NT2/D1 (cell line): ENCODE results near the gene SNTA1.
"Not testable (repeated sequence)": the region's sequence is repeated elsewhere in the genome, so short reads cannot be mapped to it uniquely, and the experiment has no call there.

Source experiments
- DNase-seq: peaks from one replicate; pipeline ENCODE4 v3.0.0-alpha.2; 2011; ENCODE audit warnings: low read depth, low spot score
- H3K27me3 ChIP-seq: 2 replicates; pipeline ENCODE4 v1.6.0; 2011; ENCODE audit warnings: mild to moderate bottlenecking; ENCODE audit not compliant: insufficient read length, insufficient read depth
- H3K36me3 ChIP-seq: 2 replicates; pipeline ENCODE4 v1.6.1; 2011; ENCODE audit warnings: mild to moderate bottlenecking, low read length, mixed read lengths; ENCODE audit not compliant: insufficient read depth, insufficient read length
- H3K4me1 ChIP-seq: 2 replicates; pipeline ENCODE4 v1.5.1; 2011; ENCODE audit not compliant: insufficient read depth, insufficient read length
- H3K4me3 ChIP-seq: 2 replicates; pipeline ENCODE4 v1.5.1; 2011; ENCODE audit warnings: low read depth; ENCODE audit not compliant: insufficient read length
- H3K9ac ChIP-seq: 2 replicates; pipeline ENCODE4 v1.6.0; 2011; ENCODE audit warnings: low read depth; ENCODE audit not compliant: insufficient read length
- H3K9me3 ChIP-seq: 2 replicates; pipeline ENCODE4 v1.5.1; 2011; ENCODE audit warnings: mild to moderate bottlenecking, low read length; ENCODE audit not compliant: insufficient read depth
- SUZ12 ChIP-seq: IDR thresholded peaks from 2 replicates; pipeline ENCODE4 v1.6.1; 2011; ENCODE audit not compliant: insufficient read length, insufficient read depth; ENCODE audit errors: extremely low read depth
- YY1 ChIP-seq: IDR thresholded peaks from 2 replicates; pipeline ENCODE4 v1.6.1; 2011; ENCODE audit not compliant: insufficient read length, insufficient read depth
- ZNF274 ChIP-seq: IDR thresholded peaks from 2 replicates; pipeline ENCODE4 v1.6.1; 2011; ENCODE audit warnings: mild to moderate bottlenecking, low read depth, low read length

The SNTA1 gene

GRCh38 chr20:33472868-33473435 lies 29.4 kb upstream of the SNTA1 start:
- H3K27me3 ChIP-seq = no peaks in the 10 kb centered on the region
- H3K9me3 ChIP-seq = no peaks in the 10 kb centered on the region
- H3K36me3 ChIP-seq = no peaks in the 10 kb centered on the region
- TF ChIP-seq SUZ12 = no peak
- no peak for TF ChIP-seq ZNF274
- no peak for TF ChIP-seq YY1
- no peak for DNase-seq
- H3K4me1 ChIP-seq = no peaks in the 10 kb centered on the region
- H3K4me3 ChIP-seq = no peak overlapping the region
- H3K9ac ChIP-seq = no peak overlapping the region

GRCh38 chr20:33470866-33471265 lies 27.3 kb upstream of the SNTA1 start:
- no peak overlapping the region for H3K4me3 ChIP-seq
- DNase-seq = no peak
- no peaks in the 10 kb centered on the region for H3K4me1 ChIP-seq
- H3K9ac ChIP-seq = no peak overlapping the region
- H3K27me3 ChIP-seq = no peaks in the 10 kb centered on the region
- no peak for TF ChIP-seq YY1
- TF ChIP-seq SUZ12 = no peak
- no peak for TF ChIP-seq ZNF274
- no peaks in the 10 kb centered on the region for H3K36me3 ChIP-seq
- H3K9me3 ChIP-seq = no peaks in the 10 kb centered on the region

GRCh38 chr20:33470457-33470856 lies 26.9 kb upstream of the SNTA1 start:
- no peak overlapping the region for H3K9ac ChIP-seq
- no peaks in the 10 kb centered on the region for H3K9me3 ChIP-seq
- no peaks in the 10 kb centered on the region for H3K27me3 ChIP-seq
- no peaks in the 10 kb centered on the region for H3K36me3 ChIP-seq
- TF ChIP-seq YY1 (no peak), SUZ12 (no peak), ZNF274 (no peak)
- DNase-seq = no peak
- no peak overlapping the region for H3K4me3 ChIP-seq
- H3K4me1 ChIP-seq = peaks cover 2% of the 10 kb centered on the region

GRCh38 chr20:33466303-33466646 lies 22.7 kb upstream of the SNTA1 start:
- DNase-seq = no peak
- TF ChIP-seq YY1 (no peak), SUZ12 (no peak), ZNF274 (no peak)
- Histone ChIP-seq H3K9me3 (no peaks in the 10 kb centered on the region), H3K9ac (no peak overlapping the region), H3K4me1 (peaks cover 2% of the 10 kb centered on the region), H3K36me3 (no peaks in the 10 kb centered on the region), H3K4me3 (no peak overlapping the region), H3K27me3 (no peaks in the 10 kb centered on the region)

- Histone ChIP-seq H3K4me3 (no peak overlapping the region), H3K36me3 (no peaks in the 10 kb centered on the region), H3K4me1 (peaks cover 2% of the 10 kb centered on the region), H3K9me3 (no peaks in the 10 kb centered on the region), H3K27me3 (no peaks in the 10 kb centered on the region), H3K9ac (no peak overlapping the region)
- TF ChIP-seq YY1 (no peak), ZNF274 (no peak), SUZ12 (no peak)
- no peak for DNase-seq
Measured at GRCh38 chr20:33465481-33466302, 22.1 kb upstream of the SNTA1 start.

GRCh38 chr20:33464759-33465158 lies 21.2 kb upstream of the SNTA1 start:
- DNase-seq, H3K36me3 ChIP-seq, H3K4me3 ChIP-seq, H3K9me3 ChIP-seq, H3K9ac ChIP-seq, H3K27me3 ChIP-seq, H3K4me1 ChIP-seq: not testable (repeated sequence)

GRCh38 chr20:33463332-33464101 lies 20.0 kb upstream of the SNTA1 start:
- no peak overlapping the region for H3K4me3 ChIP-seq
- no peak for DNase-seq
- H3K27me3 ChIP-seq = no peaks in the 10 kb centered on the region
- no peak for TF ChIP-seq YY1
- TF ChIP-seq ZNF274 = no peak
- no peaks in the 10 kb centered on the region for H3K9me3 ChIP-seq
- no peak overlapping the region for H3K9ac ChIP-seq
- no peaks in the 10 kb centered on the region for H3K36me3 ChIP-seq
- H3K4me1 ChIP-seq = peaks cover 2% of the 10 kb centered on the region
